GM10266 (cell line): ENCODE measurements around the gene WDR1.

ENCODE experiments used
- DNase-seq: peaks from one replicate; pipeline ENCODE4 v3.0.0; 2012; ENCODE audit errors: extremely low spot score
- CTCF ChIP-seq: IDR thresholded peaks from 2 replicates; pipeline ENCODE4 v1.5.1; 2012; ENCODE audit warnings: mild to moderate bottlenecking, low read depth; ENCODE audit not compliant: control insufficient read depth, insufficient read depth; ENCODE audit errors: missing control alignments

WDR1 gene

GRCh38 chr4:10074076-10074766, 42.4 kb downstream of the WDR1 start:
- DNase-seq: no peak
- TF ChIP-seq CTCF: no peak

- no peak for TF ChIP-seq CTCF
- DNase-seq: no peak
Measured at GRCh38 chr4:10072420-10073017, 44.1 kb downstream of the WDR1 start.

GRCh38 chr4:10069075-10069642, 47.4 kb downstream of the WDR1 start:
- no peak for DNase-seq
- TF ChIP-seq CTCF: no peak

- TF ChIP-seq CTCF: no peak
- no peak for DNase-seq
Measured at GRCh38 chr4:10066670-10067651, 49.6 kb downstream of the WDR1 start.

GRCh38 chr4:10066206-10066605, 50.4 kb downstream of the WDR1 start:
- no peak for TF ChIP-seq CTCF
- no peak for DNase-seq

- DNase-seq: no peak
- TF ChIP-seq CTCF: peak; percentile 29
Measured at GRCh38 chr4:10063544-10064300, 52.9 kb downstream of the WDR1 start.
